Mesothelial cell of epicardium (in vitro differentiated cells): ENCODE results near the gene AP3S2. TPM values are rescaled to one million over a fixed set of nuclear protein-coding genes. Genes with fewer than 3 reads are reported as not detected.

ENCODE experiments used
- DNase-seq, 2 experiments: peaks; one replicate each; pipeline ENCODE4 v3.0.0; 2021; ENCODE audit warnings: low spot score in 2 of 2; ENCODE audit not compliant: unreplicated experiment in 2 of 2
- H3K27ac Mint-ChIP-seq: 2 replicates; pipeline ENCODE4 v1.8.0; 2021; ENCODE audit warnings: mixed read lengths
- H3K27me3 Mint-ChIP-seq: 2 replicates; pipeline ENCODE4 v1.8.0; 2021; ENCODE audit warnings: low read depth, mixed read lengths
- H3K36me3 Mint-ChIP-seq: 2 replicates; pipeline ENCODE4 v1.8.0; 2021; ENCODE audit warnings: mixed read lengths
- H3K4me1 Mint-ChIP-seq: 2 replicates; pipeline ENCODE4 v1.8.0; 2021; ENCODE audit warnings: mixed read lengths
- H3K4me3 Mint-ChIP-seq: 2 replicates; pipeline ENCODE4 v1.8.0; 2021; ENCODE audit warnings: mild to moderate bottlenecking, moderate library complexity, mixed read lengths
- H3K9me3 Mint-ChIP-seq: 2 replicates; pipeline ENCODE4 v1.8.0; 2021; ENCODE audit warnings: mixed read lengths
- CTCF ChIP-seq: fragments of 200-600 bp; sonication (generic); IDR thresholded peaks from one replicate; pipeline ENCODE4 v1.5.0; 2021; ENCODE audit warnings: antibody characterized with exemption; ENCODE audit not compliant: unreplicated experiment
- total RNA-seq: library from RNA; stranded (reverse); gene quantifications from 3 replicates; pipeline ENCODE4 v1.2.1, GENCODE V29; 2021

Gene AP3S2
- total RNA-seq, 1 donor from 2014 or later, result 28.3 TPM

- Mint-ChIP-seq H3K4me3 (peak overlapping the region; percentile 56), H3K4me1 (peaks cover 8% of the 10 kb centered on the region), H3K36me3 (peaks cover 2% of the 10 kb centered on the region), H3K27me3 (peaks cover 51% of the 10 kb centered on the region), H3K9me3 (peaks cover 8% of the 10 kb centered on the region), H3K27ac (no peak overlapping the region)
- no peak for TF ChIP-seq CTCF
- DNase-seq, result no peak
Measured at GRCh38 chr15:89814112-89814742, 79.6 kb downstream of the AP3S2 start.

- DNase-seq, result no peak
- H3K9me3 Mint-ChIP-seq, result peaks cover 8% of the 10 kb centered on the region
- H3K27ac Mint-ChIP-seq, result no peak overlapping the region
- TF ChIP-seq CTCF, result no peak
- peaks cover 2% of the 10 kb centered on the region for H3K36me3 Mint-ChIP-seq
- peaks cover 8% of the 10 kb centered on the region for H3K4me1 Mint-ChIP-seq
- peak overlapping the region; percentile 56 for H3K4me3 Mint-ChIP-seq
- H3K27me3 Mint-ChIP-seq, result peaks cover 51% of the 10 kb centered on the region
Measured at GRCh38 chr15:89813381-89814111, 80.2 kb downstream of the AP3S2 start.

- Mint-ChIP-seq H3K36me3 (peaks cover 2% of the 10 kb centered on the region), H3K4me3 (no peak overlapping the region), H3K9me3 (peaks cover 8% of the 10 kb centered on the region), H3K4me1 (peaks cover 8% of the 10 kb centered on the region), H3K27ac (no peak overlapping the region), H3K27me3 (peaks cover 46% of the 10 kb centered on the region)
- no peak for TF ChIP-seq CTCF
- DNase-seq, result no peak
Measured at GRCh38 chr15:89812847-89813320, 80.9 kb downstream of the AP3S2 start.

- peaks cover 41% of the 10 kb centered on the region for H3K27me3 Mint-ChIP-seq
- H3K27ac Mint-ChIP-seq, result peak overlapping the region; percentile 28
- TF ChIP-seq CTCF, result no peak
- H3K4me1 Mint-ChIP-seq, result peaks cover 8% of the 10 kb centered on the region
- H3K4me3 Mint-ChIP-seq, result no peak overlapping the region
- no peak for DNase-seq
- peaks cover 8% of the 10 kb centered on the region for H3K9me3 Mint-ChIP-seq
- H3K36me3 Mint-ChIP-seq, result peaks cover 2% of the 10 kb centered on the region
Measured at GRCh38 chr15:89812011-89812846, 81.6 kb downstream of the AP3S2 start.

- no peak overlapping the region for H3K27ac Mint-ChIP-seq
- H3K9me3 Mint-ChIP-seq, result peaks cover 3% of the 10 kb centered on the region
- no peak for DNase-seq
- no peaks in the 10 kb centered on the region for H3K36me3 Mint-ChIP-seq
- H3K4me1 Mint-ChIP-seq, result no peaks in the 10 kb centered on the region
- H3K4me3 Mint-ChIP-seq, result no peak overlapping the region
- TF ChIP-seq CTCF, result no peak
- H3K27me3 Mint-ChIP-seq, result peaks cover 29% of the 10 kb centered on the region
Measured at GRCh38 chr15:89810837-89811236, 83.0 kb downstream of the AP3S2 start.
